ENCODE data around the gene PEDS1.

DNA sequence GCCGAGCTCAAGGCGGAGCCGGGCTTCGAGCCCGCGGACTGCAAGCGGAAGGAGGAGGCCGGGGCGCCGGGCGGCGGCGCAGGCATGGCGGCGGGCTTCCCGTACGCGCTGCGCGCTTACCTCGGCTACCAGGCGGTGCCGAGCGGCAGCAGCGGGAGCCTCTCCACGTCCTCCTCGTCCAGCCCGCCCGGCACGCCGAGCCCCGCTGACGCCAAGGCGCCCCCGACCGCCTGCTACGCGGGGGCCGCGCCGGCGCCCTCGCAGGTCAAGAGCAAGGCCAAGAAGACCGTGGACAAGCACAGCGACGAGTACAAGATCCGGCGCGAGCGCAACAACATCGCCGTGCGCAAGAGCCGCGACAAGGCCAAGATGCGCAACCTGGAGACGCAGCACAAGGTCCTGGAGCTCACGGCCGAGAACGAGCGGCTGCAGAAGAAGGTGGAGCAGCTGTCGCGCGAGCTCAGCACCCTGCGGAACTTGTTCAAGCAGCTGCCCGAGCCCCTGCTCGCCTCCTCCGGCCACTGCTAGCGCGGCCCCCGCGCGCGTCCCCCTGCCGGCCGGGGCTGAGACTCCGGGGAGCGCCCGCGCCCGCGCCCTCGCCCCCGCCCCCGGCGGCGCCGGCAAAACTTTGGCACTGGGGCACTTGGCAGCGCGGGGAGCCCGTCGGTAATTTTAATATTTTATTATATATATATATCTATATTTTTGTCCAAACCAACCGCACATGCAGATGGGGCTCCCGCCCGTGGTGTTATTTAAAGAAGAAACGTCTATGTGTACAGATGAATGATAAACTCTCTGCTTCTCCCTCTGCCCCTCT, 38.2 kb upstream of the PEDS1 start:
- TF ChIP-seq CTCF (IDR thresholded peaks at IDR 0.05) (peak in 1 of 3 experiments; percentile 17), POLR2AphosphoS5 (IDR thresholded peaks at IDR 0.05; ENCODE audit: insufficient read depth in 1 of 2, low read depth in 1 of 2) (peak in 1 of 2 donors; percentile 62)

Measured in vagina (tissue), 2 donors.